ENCODE results near the gene RBFOX2.
"Not testable (repeated sequence)": the region's sequence is repeated elsewhere in the genome, so short reads cannot be mapped to it uniquely, and the experiment has no call there.

The RBFOX2 gene

GRCh38 chr22:35739076-35739930 lies 289.3 kb downstream of the RBFOX2 start:
- no peak overlapping the region for H3K4me3 ChIP-seq (ENCODE audit: low read length)
- no peaks in the 10 kb centered on the region for H4K20me1 ChIP-seq (ENCODE audit: insufficient read depth, low read length)
- peaks cover 82% of the 10 kb centered on the region for H3K27me3 ChIP-seq (ENCODE audit: low read depth, low read length)
- TF ChIP-seq EZH2phosphoT487 (IDR thresholded peaks at IDR 0.05; ENCODE audit: low read depth) (no peak), CTCF (IDR thresholded peaks at IDR 0.05; ENCODE audit: low read depth, low read length) (no peak)
- no peak overlapping the region for H3K27ac ChIP-seq (ENCODE audit: low read length)
- H3K9me3 ChIP-seq (ENCODE audit: insufficient read depth, low read length): no peaks in the 10 kb centered on the region
- no peak overlapping the region for H2AFZ ChIP-seq (ENCODE audit: low read depth, low read length)
- no peaks in the 10 kb centered on the region for H3K4me1 ChIP-seq (ENCODE audit: low read length)
- no peaks in the 10 kb centered on the region for H3K79me2 ChIP-seq (ENCODE audit: low read length)
- H3K36me3 ChIP-seq (replicated peaks; ENCODE audit: low read depth, low read length): no peaks in the 10 kb centered on the region
- no peak overlapping the region for H3K4me2 ChIP-seq (ENCODE audit: low read length)
- no peak overlapping the region for H3K9ac ChIP-seq (ENCODE audit: low read length)

- H3K36me3 ChIP-seq (replicated peaks; ENCODE audit: low read depth, low read length); H3K9ac ChIP-seq (ENCODE audit: low read length); H3K9me3 ChIP-seq (ENCODE audit: insufficient read depth, low read length); H2AFZ ChIP-seq (ENCODE audit: low read depth, low read length); H4K20me1 ChIP-seq (ENCODE audit: insufficient read depth, low read length); H3K4me2 ChIP-seq (ENCODE audit: low read length); H3K4me3 ChIP-seq (ENCODE audit: low read length); H3K4me1 ChIP-seq (ENCODE audit: low read length); H3K27ac ChIP-seq (ENCODE audit: low read length); H3K79me2 ChIP-seq (ENCODE audit: low read length): not testable (repeated sequence)
- H3K27me3 ChIP-seq (ENCODE audit: low read depth, low read length): peaks cover 75% of the 10 kb centered on the region
Measured at GRCh38 chr22:35737886-35738285, 290.7 kb downstream of the RBFOX2 start.

- Histone ChIP-seq H2AFZ (ENCODE audit: low read depth, low read length) (no peak overlapping the region), H3K9ac (ENCODE audit: low read length) (no peak overlapping the region), H3K9me3 (ENCODE audit: insufficient read depth, low read length) (no peaks in the 10 kb centered on the region), H3K27ac (ENCODE audit: low read length) (no peak overlapping the region), H3K27me3 (ENCODE audit: low read depth, low read length) (peaks cover 64% of the 10 kb centered on the region), H3K79me2 (ENCODE audit: low read length) (no peaks in the 10 kb centered on the region), H4K20me1 (ENCODE audit: insufficient read depth, low read length) (no peaks in the 10 kb centered on the region), H3K4me3 (ENCODE audit: low read length) (no peak overlapping the region), H3K4me1 (ENCODE audit: low read length) (no peaks in the 10 kb centered on the region), H3K36me3 (replicated peaks; ENCODE audit: low read depth, low read length) (no peaks in the 10 kb centered on the region), H3K4me2 (ENCODE audit: low read length) (no peak overlapping the region)
- TF ChIP-seq CTCF (IDR thresholded peaks at IDR 0.05; ENCODE audit: low read depth, low read length): no peak
- TF ChIP-seq EZH2phosphoT487 (IDR thresholded peaks at IDR 0.05; ENCODE audit: low read depth): no peak
Measured at GRCh38 chr22:35736701-35737100, 291.9 kb downstream of the RBFOX2 start.

GRCh38 chr22:35736166-35736565 lies 292.5 kb downstream of the RBFOX2 start:
- H4K20me1 ChIP-seq (ENCODE audit: insufficient read depth, low read length): no peaks in the 10 kb centered on the region
- no peak overlapping the region for H2AFZ ChIP-seq (ENCODE audit: low read depth, low read length)
- no peaks in the 10 kb centered on the region for H3K79me2 ChIP-seq (ENCODE audit: low read length)
- no peak overlapping the region for H3K4me3 ChIP-seq (ENCODE audit: low read length)
- no peaks in the 10 kb centered on the region for H3K4me1 ChIP-seq (ENCODE audit: low read length)
- H3K9ac ChIP-seq (ENCODE audit: low read length): no peak overlapping the region
- H3K27ac ChIP-seq (ENCODE audit: low read length): no peak overlapping the region
- TF ChIP-seq EZH2phosphoT487 (IDR thresholded peaks at IDR 0.05; ENCODE audit: low read depth) (no peak), CTCF (IDR thresholded peaks at IDR 0.05; ENCODE audit: low read depth, low read length) (no peak)
- H3K27me3 ChIP-seq (ENCODE audit: low read depth, low read length): peaks cover 60% of the 10 kb centered on the region
- H3K4me2 ChIP-seq (ENCODE audit: low read length): no peak overlapping the region
- H3K36me3 ChIP-seq (replicated peaks; ENCODE audit: low read depth, low read length): no peaks in the 10 kb centered on the region
- no peaks in the 10 kb centered on the region for H3K9me3 ChIP-seq (ENCODE audit: insufficient read depth, low read length)

All from OCI-LY3 (cell line).